Measurements from ENCODE around the gene HRH2.

The HRH2 gene

GRCh38 chr5:175701797-175702196, 43.9 kb downstream of the HRH2 start:
- Mint-ChIP-seq H3K4me1 (peaks cover 6% of the 10 kb centered on the region), H3K4me3 (no peak overlapping the region), H3K27ac (no peak overlapping the region), H3K9me3 (peaks cover 4% of the 10 kb centered on the region), H3K27me3 (ENCODE audit: low read depth) (no peaks in the 10 kb centered on the region), H3K36me3 (ENCODE audit: low read depth) (no peaks in the 10 kb centered on the region)
- TF ChIP-seq CTCF (IDR thresholded peaks at IDR 0.05; ENCODE audit: unreplicated experiment in 3 of 3) = no peak

- TF ChIP-seq CTCF (IDR thresholded peaks at IDR 0.05; ENCODE audit: unreplicated experiment in 3 of 3) = no peak
- Mint-ChIP-seq H3K27me3 (ENCODE audit: low read depth) (peaks cover 4% of the 10 kb centered on the region), H3K4me3 (no peak overlapping the region), H3K27ac (no peak overlapping the region), H3K4me1 (peaks cover 12% of the 10 kb centered on the region), H3K9me3 (peaks cover 6% of the 10 kb centered on the region), H3K36me3 (ENCODE audit: low read depth) (no peaks in the 10 kb centered on the region)
Measured at GRCh38 chr5:175706499-175706898, 48.6 kb downstream of the HRH2 start.

- H3K9me3 Mint-ChIP-seq = peaks cover 3% of the 10 kb centered on the region
- H3K4me3 Mint-ChIP-seq = no peak overlapping the region
- H3K27ac Mint-ChIP-seq = no peak overlapping the region
- H3K36me3 Mint-ChIP-seq (ENCODE audit: low read depth) = no peaks in the 10 kb centered on the region
- no peak for TF ChIP-seq CTCF (IDR thresholded peaks at IDR 0.05; ENCODE audit: unreplicated experiment in 3 of 3)
- H3K4me1 Mint-ChIP-seq = peaks cover 20% of the 10 kb centered on the region
- H3K27me3 Mint-ChIP-seq (ENCODE audit: low read depth) = peaks cover 4% of the 10 kb centered on the region
Measured at GRCh38 chr5:175707751-175708375, 50.0 kb downstream of the HRH2 start.

GRCh38 chr5:175709276-175709781, 51.5 kb downstream of the HRH2 start:
- Mint-ChIP-seq H3K9me3 (peaks cover 3% of the 10 kb centered on the region), H3K36me3 (ENCODE audit: low read depth) (no peaks in the 10 kb centered on the region), H3K27ac (no peak overlapping the region), H3K4me3 (no peak overlapping the region), H3K27me3 (ENCODE audit: low read depth) (peaks cover 4% of the 10 kb centered on the region), H3K4me1 (peaks cover 25% of the 10 kb centered on the region)
- no peak for TF ChIP-seq CTCF (IDR thresholded peaks at IDR 0.05; ENCODE audit: unreplicated experiment in 3 of 3)

GRCh38 chr5:175710326-175710725, 52.5 kb downstream of the HRH2 start:
- Mint-ChIP-seq H3K27ac (no peak overlapping the region), H3K27me3 (ENCODE audit: low read depth) (peaks cover 4% of the 10 kb centered on the region), H3K9me3 (peaks cover 9% of the 10 kb centered on the region), H3K4me3 (no peak overlapping the region), H3K36me3 (ENCODE audit: low read depth) (no peaks in the 10 kb centered on the region), H3K4me1 (peaks cover 25% of the 10 kb centered on the region)
- TF ChIP-seq CTCF (IDR thresholded peaks at IDR 0.05; ENCODE audit: unreplicated experiment in 3 of 3) = no peak

GRCh38 chr5:175711031-175711430, 53.2 kb downstream of the HRH2 start:
- H3K9me3 Mint-ChIP-seq = peaks cover 11% of the 10 kb centered on the region

More at GRCh38 chr5:175711031-175711430, 53.2 kb downstream of the HRH2 start:
- Mint-ChIP-seq H3K4me3 (no peak overlapping the region), H3K27ac (no peak overlapping the region), H3K4me1 (peaks cover 25% of the 10 kb centered on the region), H3K36me3 (ENCODE audit: low read depth) (no peaks in the 10 kb centered on the region), H3K27me3 (ENCODE audit: low read depth) (peaks cover 4% of the 10 kb centered on the region)
- TF ChIP-seq CTCF (IDR thresholded peaks at IDR 0.05; ENCODE audit: unreplicated experiment in 3 of 3) = no peak

All from nephron (organoid).